GM12874 (cell line): ENCODE data around the gene NPTX1.

Source experiments
- TF ChIP-seq, protein P1 (sequence below): IDR thresholded peaks from 2 replicates; pipeline ENCODE4 v1.5.1; 2011; ENCODE audit warnings: low read depth, mild to moderate bottlenecking, control low read depth, low read length, moderate library complexity; ENCODE audit not compliant: insufficient read depth

NPTX1 gene

DNA sequence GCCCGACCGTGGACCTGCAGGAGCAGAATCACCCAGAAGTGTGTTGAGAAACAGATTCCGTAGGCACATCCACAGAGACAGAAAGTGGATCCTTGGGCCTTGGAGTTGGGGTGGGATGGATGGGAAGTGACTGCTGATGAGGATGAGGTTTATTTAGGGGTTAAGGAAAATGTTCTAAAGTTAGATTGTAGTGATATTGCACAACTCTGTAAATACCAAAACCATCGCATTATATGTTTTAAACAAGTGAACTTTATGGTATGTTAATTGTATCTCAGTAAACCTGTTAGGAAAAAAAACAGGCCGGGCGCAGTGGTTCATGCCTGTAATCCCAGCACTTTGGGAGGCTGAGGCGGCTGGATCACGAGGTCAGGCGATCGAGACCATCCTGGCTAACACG is 57.8 kb downstream of the NPTX1 start:
- TF ChIP-seq, protein P1, sequence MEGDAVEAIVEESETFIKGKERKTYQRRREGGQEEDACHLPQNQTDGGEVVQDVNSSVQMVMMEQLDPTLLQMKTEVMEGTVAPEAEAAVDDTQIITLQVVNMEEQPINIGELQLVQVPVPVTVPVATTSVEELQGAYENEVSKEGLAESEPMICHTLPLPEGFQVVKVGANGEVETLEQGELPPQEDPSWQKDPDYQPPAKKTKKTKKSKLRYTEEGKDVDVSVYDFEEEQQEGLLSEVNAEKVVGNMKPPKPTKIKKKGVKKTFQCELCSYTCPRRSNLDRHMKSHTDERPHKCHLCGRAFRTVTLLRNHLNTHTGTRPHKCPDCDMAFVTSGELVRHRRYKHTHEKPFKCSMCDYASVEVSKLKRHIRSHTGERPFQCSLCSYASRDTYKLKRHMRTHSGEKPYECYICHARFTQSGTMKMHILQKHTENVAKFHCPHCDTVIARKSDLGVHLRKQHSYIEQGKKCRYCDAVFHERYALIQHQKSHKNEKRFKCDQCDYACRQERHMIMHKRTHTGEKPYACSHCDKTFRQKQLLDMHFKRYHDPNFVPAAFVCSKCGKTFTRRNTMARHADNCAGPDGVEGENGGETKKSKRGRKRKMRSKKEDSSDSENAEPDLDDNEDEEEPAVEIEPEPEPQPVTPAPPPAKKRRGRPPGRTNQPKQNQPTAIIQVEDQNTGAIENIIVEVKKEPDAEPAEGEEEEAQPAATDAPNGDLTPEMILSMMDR = no peak
